Pancreas (tissue), 10 donors: ENCODE results near the gene FANCC. TPM values are rescaled to one million over a fixed set of nuclear protein-coding genes. Genes with fewer than 3 reads are reported as not detected.

ENCODE experiments used
- ATAC-seq, 4 donors: fragments of 200-7000 bp; cut with Tn5 transposase; one replicate each; pipeline versions ENCODE4 v1.8.0 to v1.9.1; 2020; ENCODE audit warnings: mild to moderate bottlenecking in 4 of 4, moderate library complexity in 4 of 4
- DNase-seq, 6 donors: peaks; one replicate each; pipeline ENCODE4 v3.0.0-alpha.2; 2020
- FAIRE-seq: peaks from 2 replicates; lab custom pipeline; 2012; peaks lifted over from hg19 to GRCh38; lab: Jason Lieb, UNC
- H3K27ac ChIP-seq, 4 donors: fragments of 200-600 bp; sonication (generic); 1 replicate in 3 of 4; 2 replicates in 1 of 4; pipeline versions ENCODE4 v1.5.0 to v1.8.0; 2020
- H3K27me3 ChIP-seq, 4 donors: fragments of 200-600 bp; one replicate each; pipeline ENCODE4 v1.8.0; 2021
- H3K36me3 ChIP-seq, 3 donors: fragments of 200-600 bp; sonication (generic) in 1 of 3; one replicate each; pipeline versions ENCODE4 v1.5.0 to v1.8.0; 2020 to 2021
- H3K4me1 ChIP-seq, 3 donors: fragments of 200-600 bp; one replicate each; pipeline ENCODE4 v1.8.0; 2021
- H3K4me3 ChIP-seq, 4 donors: fragments of 200-600 bp; sonication (generic) in 2 of 4; one replicate each; pipeline versions ENCODE4 v1.5.0 to v1.8.0; 2020 to 2021
- H3K9me3 ChIP-seq, 4 donors: fragments of 200-600 bp; one replicate each; pipeline ENCODE4 v1.8.0; 2021
- CTCF ChIP-seq, 4 donors: fragments of 200-600 bp; sonication (generic) in 3 of 4; IDR thresholded peaks; one replicate each; pipeline versions ENCODE4 v1.5.0 to v1.8.0; 2021; ENCODE audit warnings: antibody characterized with exemption in 4 of 4
- WGBS, 2 donors: extraction: QIAGEN DNeasy Blood & Tissue Kit; methylation state at CpG; one replicate each; pipeline ENCODE4 v1.1.7; 2013; 5-methylcytosine and 5-hydroxymethylcytosine counted together
- intact Hi-C, 3 donors: fragments of 100-400 bp; cut with DNase I; formaldehyde crosslinking; loops; one replicate each; pipeline versions ENCODE4 v1.11.1 to v1.14.2; 2022
- polyA plus RNA-seq, 2 donors: library from polyadenylated mRNA; stranded (reverse); fragments of 200-250 nt; gene quantifications; one replicate each; pipeline ENCODE4 v1.2.3, GENCODE V29; 2013
- total RNA-seq, 6 donors: library from RNA; stranded (reverse); fragmentation: NEBNext Ultra II Directional in 4 of 6; extraction: Animal tissue kit (Norgen Biotek cat#: 25700) in 4 of 6; gene quantifications; one replicate each; pipeline versions ENCODE4 v1.2.1 to v1.2.4, GENCODE V29; 2021 to 2023
- donor health status: healthy with polysubstance abuse.
- donor health status: DM: no; HTN: no; CAD: no; lungs with moderate emphysema.
- donor health status: DM: no; HTN: no; CAD: no.
- donor health status: control.
- donor health status: control.
- donor health status: Bipolar disorder and iron deficiency.
- donor health status: DM: yes; HTN: yes; CAD: no.
- donor health status: DM: no; HTN: no; CAD: no.
- donor health status: DM: no; HTN: no; CAD: no.
- donor health status: DM: yes; HTN: yes; CAD: no.

The FANCC gene
- total and polyA plus RNA-seq, 8 donors = 3.8 to 9.9 (median 4.6) TPM

- Histone ChIP-seq H3K4me3 (no peak overlapping the region), H3K9me3 (no peaks in the 10 kb centered on the region), H3K4me1 (no peaks in the 10 kb centered on the region), H3K36me3 (no peaks in the 10 kb centered on the region), H3K27me3 (no peaks in the 10 kb centered on the region), H3K27ac (no peak overlapping the region)
- DNase-seq (no peak), ATAC-seq (no peak), FAIRE-seq (no peak)
- WGBS, 2 donors = 96 to 97% methylated on average over 37 to 41 of the region's 41 CpGs
- intact Hi-C loops = no loop called here
- TF ChIP-seq CTCF (IDR thresholded peaks at IDR 0.05) = no peak
These were observed 25.3 kb downstream of the FANCC start for GRCh38 chr9:95292226-95292625.

GRCh38 chr9:95286151-95286550 lies 31.4 kb downstream of the FANCC start:
- intact Hi-C loops = no loop called here
- Histone ChIP-seq H3K27me3 (no peaks in the 10 kb centered on the region), H3K4me3 (no peak overlapping the region), H3K9me3 (no peaks in the 10 kb centered on the region), H3K27ac (peak overlapping the region in 1 of 4 donors; percentile 3), H3K4me1 (peaks cover 0 to 32% (median 22%) of the 10 kb centered on the region in 3 donors), H3K36me3 (no peaks in the 10 kb centered on the region)
- TF ChIP-seq CTCF (IDR thresholded peaks at IDR 0.05) = no peak
- ATAC-seq = peak in 1 of 4 donors; percentile 55
- 44 to 45% methylated on average over 2 of the region's 2 CpGs for WGBS, 2 donors
- DNase-seq = no peak
- no peak for FAIRE-seq

GRCh38 chr9:95285307-95285706 lies 32.2 kb downstream of the FANCC start:
- H3K4me3 ChIP-seq = no peak overlapping the region
- intact Hi-C loops = no loop called here
- H3K36me3 ChIP-seq = no peaks in the 10 kb centered on the region
- TF ChIP-seq CTCF (IDR thresholded peaks at IDR 0.05) = no peak
- ATAC-seq (no peak), DNase-seq (no peak), FAIRE-seq (peak; percentile 51)
- peaks cover 0 to 32% (median 22%) of the 10 kb centered on the region in 3 donors for H3K4me1 ChIP-seq
- no peaks in the 10 kb centered on the region for H3K9me3 ChIP-seq
- H3K27me3 ChIP-seq = no peaks in the 10 kb centered on the region
- WGBS, 2 donors = 24% methylated on average over 1 of the region's 1 CpG
- no peak overlapping the region for H3K27ac ChIP-seq

- H3K27me3 ChIP-seq = no peaks in the 10 kb centered on the region
- TF ChIP-seq CTCF (IDR thresholded peaks at IDR 0.05) = no peak
- peak; percentile 39 for FAIRE-seq
- 43 to 47% methylated on average over 9 of the region's 9 CpGs for WGBS, 2 donors
- peak in 1 of 6 donors; percentile 34 for DNase-seq
- ATAC-seq = peak; percentile 52 to 73 (median 70)
- H3K9me3 ChIP-seq = no peaks in the 10 kb centered on the region
- peaks cover 0 to 32% (median 22%) of the 10 kb centered on the region in 3 donors for H3K4me1 ChIP-seq
- intact Hi-C loops = no loop called here
- no peak overlapping the region for H3K4me3 ChIP-seq
- H3K36me3 ChIP-seq = no peaks in the 10 kb centered on the region
- H3K27ac ChIP-seq = peak overlapping the region in 2 of 4 donors; percentile 37 to 45
These were observed 33.1 kb downstream of the FANCC start for GRCh38 chr9:95284162-95285080.

GRCh38 chr9:95283673-95284072 lies 33.8 kb downstream of the FANCC start:
- intact Hi-C loops = no loop called here
- peaks cover 0 to 32% (median 22%) of the 10 kb centered on the region in 3 donors for H3K4me1 ChIP-seq
- no peaks in the 10 kb centered on the region for H3K27me3 ChIP-seq
- TF ChIP-seq CTCF (IDR thresholded peaks at IDR 0.05) = no peak
- no peak overlapping the region for H3K4me3 ChIP-seq
- 22 to 26% methylated on average over 2 of the region's 2 CpGs for WGBS, 2 donors
- no peak for DNase-seq
- no peaks in the 10 kb centered on the region for H3K9me3 ChIP-seq
- no peak for FAIRE-seq
- peak overlapping the region in 2 of 4 donors; percentile 37 to 45 for H3K27ac ChIP-seq
- peak; percentile 51 to 62 (median 54) for ATAC-seq
- no peaks in the 10 kb centered on the region for H3K36me3 ChIP-seq
